ENCODE data around the gene LHPP. TPM values are rescaled to one million over a fixed set of nuclear protein-coding genes. Genes with fewer than 3 reads are reported as not detected.

Gene LHPP
- total and polyA plus RNA-seq, 10 of the 15 experiments (the other 5 are each of a cell fraction or from before 2014, with no cell fraction given), result 0.79 to 9.8 (median 6.7) TPM

DNA sequence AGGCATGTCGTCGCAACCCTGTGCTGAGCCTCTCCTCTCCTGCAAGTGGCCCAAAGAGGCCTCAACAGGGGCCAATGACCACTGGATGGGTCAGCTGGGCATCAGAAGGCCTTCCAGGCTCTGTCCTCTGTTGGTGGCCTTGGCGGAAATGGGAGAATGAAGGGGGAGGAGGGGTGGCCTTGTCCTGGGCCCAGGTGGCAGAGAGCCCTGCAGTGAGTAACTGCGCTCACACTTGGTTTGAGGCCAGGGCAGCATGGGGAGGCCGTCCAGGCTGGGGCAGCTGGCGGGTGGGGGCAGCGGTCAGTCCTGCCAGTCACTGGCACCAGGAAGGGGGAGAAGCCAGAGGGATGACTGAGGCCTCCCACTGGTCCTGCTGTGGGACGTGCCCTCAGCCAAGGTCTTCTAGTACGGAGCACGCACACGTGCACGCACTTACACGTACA, 59.8 kb downstream of the LHPP start (continued):
- no peak for TF ChIP-seq ZBED1 (IDR thresholded peaks at IDR 0.05; ENCODE audit: borderline replicate concordance)
- no peak for TF ChIP-seq RB1 (IDR thresholded peaks at IDR 0.05; ENCODE audit: borderline replicate concordance)
- no peak for TF ChIP-seq IKZF2 (IDR thresholded peaks at IDR 0.05)

DNA sequence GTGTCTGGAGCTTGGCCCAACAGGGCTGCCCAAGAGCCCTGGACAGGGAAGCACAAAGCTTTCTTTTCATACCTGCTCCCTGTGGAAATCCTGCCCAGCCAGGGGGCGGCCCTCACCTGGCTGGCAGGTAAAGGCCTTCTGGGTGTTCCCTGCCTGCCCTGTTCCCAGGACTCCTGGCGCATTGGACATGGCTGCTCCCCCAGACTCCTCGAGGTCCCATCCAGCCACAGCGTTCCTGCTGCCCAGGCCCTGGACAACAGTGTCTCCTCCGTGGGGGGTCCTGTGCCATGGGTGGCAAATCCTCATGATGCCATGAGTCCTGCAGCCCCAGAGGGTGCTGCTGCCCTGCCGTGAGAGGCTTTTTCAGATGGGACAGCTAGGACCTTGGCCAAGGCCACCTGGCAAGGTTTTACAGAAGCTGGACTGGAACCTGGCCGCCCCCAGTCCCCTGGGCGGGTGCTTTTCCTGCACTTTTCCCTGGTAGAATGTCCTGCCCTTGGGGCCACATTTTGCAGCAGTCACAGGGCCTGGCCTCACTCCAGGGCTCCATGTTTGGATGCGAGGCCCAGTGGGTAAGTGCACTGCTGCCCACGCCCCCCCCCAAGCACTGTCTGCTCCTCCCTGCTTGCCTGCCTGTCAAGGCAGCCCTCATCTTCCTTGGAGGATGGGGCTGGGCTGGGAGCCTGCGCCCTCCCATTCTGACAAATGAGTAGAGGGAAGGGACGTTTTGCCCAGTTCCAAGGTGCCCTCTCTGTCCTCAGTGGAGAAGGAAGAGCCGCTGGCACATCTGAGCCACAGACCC, 60.7 kb downstream of the LHPP start:
- H3K79me2 ChIP-seq (ENCODE audit: control insufficient read depth, insufficient read depth, low read length), result no peaks in the 10 kb centered on the region
- SMC1A ChIA-PET (ENCODE audit: uncharacterized antibody, unreplicated experiment), result no interaction called here
- RAD21 ChIA-PET (ENCODE audit: unreplicated experiment), result no interaction called here
- no peak for ATAC-seq
- FAIRE-seq, result no peak
- POLR2A ChIA-PET, result no interaction called here
- no peaks in the 10 kb centered on the region for H3K27me3 ChIP-seq (replicated peaks in 1 of 2; ENCODE audit: control insufficient read depth in 2 of 2, insufficient read depth in 2 of 2, low read length in 1 of 2)
- BruUV-seq (replicated peaks), result no TSS peak
- H3K9ac ChIP-seq (ENCODE audit: control insufficient read depth, insufficient read depth, low read length), result no peak overlapping the region
- H3K4me2 ChIP-seq (ENCODE audit: control insufficient read depth, insufficient read depth), result no peak overlapping the region
- in situ Hi-C loops (cut with MboI), result no loop called here
- H4K20me1 ChIP-seq (ENCODE audit: control insufficient read depth, insufficient read depth), result no peaks in the 10 kb centered on the region
- H3K9me3 ChIP-seq (replicated peaks; ENCODE audit: control insufficient read depth, insufficient read depth, low read length), result no peaks in the 10 kb centered on the region
- CTCF ChIA-PET, result no interaction called here
- no peaks in the 10 kb centered on the region for H3K36me3 ChIP-seq (ENCODE audit: control insufficient read depth in 2 of 2, insufficient read depth in 2 of 2, low read length in 1 of 2)
- no peak for TF ChIP-seq STAT1 (conservative IDR thresholded peaks at IDR 0.05)
- no peak for TF ChIP-seq SP1 (IDR thresholded peaks at IDR 0.05; ENCODE audit: low read depth, low read length)
- no peak for TF ChIP-seq KLF5 (IDR thresholded peaks at IDR 0.05; ENCODE audit: partially characterized antibody)
- no peak for TF ChIP-seq POLR2A (IDR thresholded peaks at IDR 0.05; ENCODE audit: low read depth, low read length)
- H3K4me1 ChIP-seq (ENCODE audit: control insufficient read depth, insufficient read depth, low read length), result peaks cover 7% of the 10 kb centered on the region
- no peak overlapping the region for H3K4me3 ChIP-seq
- no peak for DNase-seq (ENCODE audit: low read depth, low spot score)
- intact Hi-C loops (cut with micrococcal nuclease; ENCODE audit: unreplicated experiment), result no loop called here
- no peak overlapping the region for H3K27ac ChIP-seq (ENCODE audit: control insufficient read depth, insufficient read depth)
- WGBS (ENCODE audit: insufficient coverage, insufficient replicate concordance, low lambda C conversion rate, missing lambda C conversion rate), result 59% methylated on average over 13 of the region's 13 CpGs
- no peak overlapping the region for H2AFZ ChIP-seq (ENCODE audit: control insufficient read depth, low read depth, low read length)
